ENCODE measurements around the gene KLHL7.

The KLHL7 gene

GRCh38 chr7:23105644-23106056 is at the start of gene KLHL7:
Gene KLHL7 (plus strand): TSS chr7:23105785. CDS start chr7:23106027, 242 bp downstream.
- peak; percentile 93 to 95 (median 94) for DNase-seq (ENCODE audit: low read depth in 3 of 3)

- DNase-seq (ENCODE audit: low read depth in 3 of 3) = no peak
Measured at GRCh38 chr7:23058408-23059096, 47.0 kb upstream of the KLHL7 start.

- no peak for DNase-seq (ENCODE audit: low read depth in 3 of 3)
Measured at GRCh38 chr7:23061327-23061726, 44.3 kb upstream of the KLHL7 start.

- no peak for DNase-seq (ENCODE audit: low read depth in 3 of 3)
Measured at GRCh38 chr7:23062452-23062851, 43.1 kb upstream of the KLHL7 start.

- DNase-seq (ENCODE audit: low read depth in 3 of 3) = no peak
Measured at GRCh38 chr7:23065974-23066373, 39.6 kb upstream of the KLHL7 start.

GRCh38 chr7:23067271-23067670 is 38.3 kb upstream of the KLHL7 start:
- no peak for DNase-seq (ENCODE audit: low read depth in 3 of 3)

- DNase-seq (ENCODE audit: low read depth in 3 of 3) = no peak
Measured at GRCh38 chr7:23072048-23072447, 33.5 kb upstream of the KLHL7 start.

GRCh38 chr7:23072922-23073321 is 32.7 kb upstream of the KLHL7 start:
- no peak for DNase-seq (ENCODE audit: low read depth in 3 of 3)

- no peak for DNase-seq (ENCODE audit: low read depth in 3 of 3)
Measured at GRCh38 chr7:23074443-23075261, 30.9 kb upstream of the KLHL7 start.

GRCh38 chr7:23075571-23075970 is 30.0 kb upstream of the KLHL7 start:
- no peak for DNase-seq (ENCODE audit: low read depth in 3 of 3)

- DNase-seq (ENCODE audit: low read depth in 3 of 3) = no peak
Measured at GRCh38 chr7:23076772-23077171, 28.8 kb upstream of the KLHL7 start.

GRCh38 chr7:23093111-23093510 is 12.5 kb upstream of the KLHL7 start:
- no peak for DNase-seq (ENCODE audit: low read depth in 3 of 3)

GRCh38 chr7:23093546-23093945 is 12.0 kb upstream of the KLHL7 start:
- DNase-seq (ENCODE audit: low read depth in 3 of 3) = no peak

GRCh38 chr7:23096518-23097290 is 8.9 kb upstream of the KLHL7 start:
- DNase-seq (ENCODE audit: low read depth in 3 of 3) = no peak

- DNase-seq (ENCODE audit: low read depth in 3 of 3) = no peak
Measured at GRCh38 chr7:23098029-23098428, 7.6 kb upstream of the KLHL7 start.

GRCh38 chr7:23098460-23098859 is 7.1 kb upstream of the KLHL7 start:
- DNase-seq (ENCODE audit: low read depth in 3 of 3) = no peak

GRCh38 chr7:23100697-23101096 is 4.9 kb upstream of the KLHL7 start:
- DNase-seq (ENCODE audit: low read depth in 3 of 3) = no peak

- DNase-seq (ENCODE audit: low read depth in 3 of 3) = no peak
Measured at GRCh38 chr7:23105086-23105643, 420 bp upstream of the KLHL7 start.

GRCh38 chr7:23106057-23106822 is 655 bp downstream of the KLHL7 start:
- DNase-seq (ENCODE audit: low read depth in 3 of 3) = peak in 2 of 3 donors; percentile 2 to 29

- DNase-seq (ENCODE audit: low read depth in 3 of 3) = no peak
Measured at GRCh38 chr7:23106823-23107663, 1.5 kb downstream of the KLHL7 start.

All from stimulated activated CD4-positive, alpha-beta T cell treated with anti-CD3 and anti-CD28 coated beads, TNF-alpha, amount 100 ng/mL, for 48 hours (primary cell).